PC-9 (cell line): ENCODE data around the gene OSBPL3.

ENCODE experiments used
- EZH2 ChIP-seq: fragments of 200-600 bp; sonication (generic); IDR thresholded peaks from 2 replicates; pipeline ENCODE4 v1.8.0; 2017; ENCODE audit warnings: antibody characterized with exemption, low read depth
- TF ChIP-seq, protein P1 (sequence below): fragments of 200-600 bp; sonication (generic); conservative IDR thresholded peaks from 2 replicates; pipeline ENCODE4 v1.6.1; 2017; ENCODE audit warnings: mixed run types, antibody characterized with exemption, mild to moderate bottlenecking, moderate library complexity

DNA sequence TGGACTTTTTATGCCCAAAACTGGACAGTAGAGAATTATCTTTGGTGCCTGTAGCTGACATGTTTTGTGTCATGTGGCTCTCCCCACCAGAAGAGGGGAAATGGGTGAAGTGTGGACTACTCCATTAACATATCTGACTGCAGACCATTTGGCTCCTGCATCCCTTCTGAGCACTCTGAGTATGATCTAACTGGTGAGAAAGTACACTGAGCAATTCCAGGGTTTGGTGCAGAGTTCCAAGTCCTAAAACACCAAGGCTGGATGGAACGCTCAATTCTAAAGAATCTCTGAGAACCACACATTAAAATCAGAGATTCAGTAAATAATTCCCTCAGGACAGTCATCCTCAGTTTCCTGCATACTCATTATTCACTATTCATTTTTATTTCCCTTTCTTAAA is 22.8 kb upstream of the OSBPL3 start:
- TF ChIP-seq, protein P1, sequence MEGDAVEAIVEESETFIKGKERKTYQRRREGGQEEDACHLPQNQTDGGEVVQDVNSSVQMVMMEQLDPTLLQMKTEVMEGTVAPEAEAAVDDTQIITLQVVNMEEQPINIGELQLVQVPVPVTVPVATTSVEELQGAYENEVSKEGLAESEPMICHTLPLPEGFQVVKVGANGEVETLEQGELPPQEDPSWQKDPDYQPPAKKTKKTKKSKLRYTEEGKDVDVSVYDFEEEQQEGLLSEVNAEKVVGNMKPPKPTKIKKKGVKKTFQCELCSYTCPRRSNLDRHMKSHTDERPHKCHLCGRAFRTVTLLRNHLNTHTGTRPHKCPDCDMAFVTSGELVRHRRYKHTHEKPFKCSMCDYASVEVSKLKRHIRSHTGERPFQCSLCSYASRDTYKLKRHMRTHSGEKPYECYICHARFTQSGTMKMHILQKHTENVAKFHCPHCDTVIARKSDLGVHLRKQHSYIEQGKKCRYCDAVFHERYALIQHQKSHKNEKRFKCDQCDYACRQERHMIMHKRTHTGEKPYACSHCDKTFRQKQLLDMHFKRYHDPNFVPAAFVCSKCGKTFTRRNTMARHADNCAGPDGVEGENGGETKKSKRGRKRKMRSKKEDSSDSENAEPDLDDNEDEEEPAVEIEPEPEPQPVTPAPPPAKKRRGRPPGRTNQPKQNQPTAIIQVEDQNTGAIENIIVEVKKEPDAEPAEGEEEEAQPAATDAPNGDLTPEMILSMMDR: no peak
- no peak for TF ChIP-seq EZH2
